Breast epithelium (tissue), 4 donors: ENCODE measurements around the gene ASIP. TPM values are rescaled to one million over a fixed set of nuclear protein-coding genes. Genes with fewer than 3 reads are reported as not detected.

ENCODE experiments used
- DNase-seq, 2 donors: peaks; one replicate each; pipeline ENCODE4 v3.0.0-alpha.2; 2019; ENCODE audit warnings: low spot score in 2 of 2
- H3K27ac ChIP-seq, 2 donors: fragments of 200-600 bp; sonication (generic) in 1 of 2; one replicate each; pipeline ENCODE4 v1.5.1; 2016 to 2019; ENCODE audit warnings: mild to moderate bottlenecking in 1 of 2
- H3K27me3 ChIP-seq, 2 donors: fragments of 200-600 bp; sonication (generic) in 1 of 2; one replicate each; pipeline versions ENCODE4 v1.5.1 to v1.6.0; 2017 to 2019; ENCODE audit warnings: control low read depth in 1 of 2, mild to moderate bottlenecking in 1 of 2
- H3K36me3 ChIP-seq: fragments of 200-600 bp; one replicate; pipeline ENCODE4 v1.5.1; 2019
- H3K4me1 ChIP-seq, 2 donors: fragments of 200-600 bp; sonication (generic); one replicate each; pipeline ENCODE4 v1.5.1; 2016 to 2019; ENCODE audit warnings: control low read depth in 1 of 2
- H3K4me3 ChIP-seq, 3 donors: fragments of 200-600 bp; sonication (generic); 1 replicate in 2 of 3; 2 replicates in 1 of 3; pipeline ENCODE4 v1.5.1; 2016 to 2019; ENCODE audit warnings: mild to moderate bottlenecking in 3 of 3, moderate library complexity in 2 of 3
- H3K9me3 ChIP-seq, 2 donors: fragments of 200-600 bp; sonication (generic) in 1 of 2; one replicate each; pipeline ENCODE4 v1.5.1; 2016 to 2019; ENCODE audit warnings: control low read depth in 1 of 2
- POLR2A ChIP-seq: fragments of 450-650 bp; IDR thresholded peaks from one replicate; pipeline ENCODE4 v1.6.1; 2016; ENCODE audit warnings: antibody characterized with exemption, mild to moderate bottlenecking, moderate library complexity
- POLR2AphosphoS5 ChIP-seq, 3 donors: sonication (generic); formaldehyde crosslinking; IDR thresholded peaks; one replicate each; pipeline ENCODE4 v1.6.1; 2017; ENCODE audit warnings: antibody characterized with exemption in 3 of 3
- intact Hi-C: fragments of 100-400 bp; cut with DNase I; formaldehyde crosslinking; loops from one replicate; pipeline ENCODE4 v1.15.1; 2023; ENCODE audit warnings: low total_unique reads
- total RNA-seq, 3 donors: library from RNA; depleted of rRNA; stranded (reverse); fragments of >200 nt; gene quantifications; one replicate each; pipeline ENCODE4 v1.1.0, GENCODE V29; 2016
- TF ChIP-seq, protein P1 (sequence below), 3 donors: fragments of 450-650 bp; IDR thresholded peaks; one replicate each; pipeline ENCODE4 v1.5.1; 2016 to 2017; ENCODE audit warnings: antibody characterized with exemption in 3 of 3, mild to moderate bottlenecking in 3 of 3, moderate library complexity in 3 of 3

ASIP gene
- total RNA-seq, 3 donors from 2014 or later = 0.96 TPM; not detected in 2

DNA sequence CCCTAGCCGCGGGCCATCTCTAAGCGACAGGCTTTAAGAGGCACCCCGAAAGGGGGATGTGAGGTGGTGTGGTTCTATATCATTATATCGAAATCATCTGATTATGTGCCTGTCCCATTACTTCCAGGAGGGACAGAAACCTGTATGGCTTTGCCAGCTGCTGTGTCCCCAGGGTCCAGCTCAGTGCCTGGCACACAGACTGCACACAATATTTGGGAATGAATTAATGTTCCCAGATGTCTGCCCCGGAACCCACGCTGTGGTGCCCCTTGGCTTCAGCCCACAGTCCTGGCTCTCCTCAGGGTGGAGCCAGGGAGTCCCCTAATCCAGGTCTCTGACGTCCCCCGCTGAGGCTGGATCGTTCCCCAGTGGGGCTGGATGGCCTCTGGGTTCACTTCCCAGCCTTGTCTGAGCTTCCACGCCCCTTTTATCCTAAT, 70.8 kb downstream of the ASIP start:
- peak overlapping the region in 2 of 3 donors; percentile 35 to 38 for H3K4me3 ChIP-seq
- H3K9me3 ChIP-seq = no peaks in the 10 kb centered on the region
- H3K27me3 ChIP-seq = no peaks in the 10 kb centered on the region
- H3K36me3 ChIP-seq = no peaks in the 10 kb centered on the region
- no peak for DNase-seq
- H3K27ac ChIP-seq = no peak overlapping the region
- intact Hi-C loops = no loop called here
- no peaks in the 10 kb centered on the region for H3K4me1 ChIP-seq
- TF ChIP-seq POLR2AphosphoS5 (IDR thresholded peaks at IDR 0.05) = no peak
- TF ChIP-seq POLR2A = no peak
- TF ChIP-seq, protein P1, sequence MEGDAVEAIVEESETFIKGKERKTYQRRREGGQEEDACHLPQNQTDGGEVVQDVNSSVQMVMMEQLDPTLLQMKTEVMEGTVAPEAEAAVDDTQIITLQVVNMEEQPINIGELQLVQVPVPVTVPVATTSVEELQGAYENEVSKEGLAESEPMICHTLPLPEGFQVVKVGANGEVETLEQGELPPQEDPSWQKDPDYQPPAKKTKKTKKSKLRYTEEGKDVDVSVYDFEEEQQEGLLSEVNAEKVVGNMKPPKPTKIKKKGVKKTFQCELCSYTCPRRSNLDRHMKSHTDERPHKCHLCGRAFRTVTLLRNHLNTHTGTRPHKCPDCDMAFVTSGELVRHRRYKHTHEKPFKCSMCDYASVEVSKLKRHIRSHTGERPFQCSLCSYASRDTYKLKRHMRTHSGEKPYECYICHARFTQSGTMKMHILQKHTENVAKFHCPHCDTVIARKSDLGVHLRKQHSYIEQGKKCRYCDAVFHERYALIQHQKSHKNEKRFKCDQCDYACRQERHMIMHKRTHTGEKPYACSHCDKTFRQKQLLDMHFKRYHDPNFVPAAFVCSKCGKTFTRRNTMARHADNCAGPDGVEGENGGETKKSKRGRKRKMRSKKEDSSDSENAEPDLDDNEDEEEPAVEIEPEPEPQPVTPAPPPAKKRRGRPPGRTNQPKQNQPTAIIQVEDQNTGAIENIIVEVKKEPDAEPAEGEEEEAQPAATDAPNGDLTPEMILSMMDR (IDR thresholded peaks at IDR 0.05) = no peak

DNA sequence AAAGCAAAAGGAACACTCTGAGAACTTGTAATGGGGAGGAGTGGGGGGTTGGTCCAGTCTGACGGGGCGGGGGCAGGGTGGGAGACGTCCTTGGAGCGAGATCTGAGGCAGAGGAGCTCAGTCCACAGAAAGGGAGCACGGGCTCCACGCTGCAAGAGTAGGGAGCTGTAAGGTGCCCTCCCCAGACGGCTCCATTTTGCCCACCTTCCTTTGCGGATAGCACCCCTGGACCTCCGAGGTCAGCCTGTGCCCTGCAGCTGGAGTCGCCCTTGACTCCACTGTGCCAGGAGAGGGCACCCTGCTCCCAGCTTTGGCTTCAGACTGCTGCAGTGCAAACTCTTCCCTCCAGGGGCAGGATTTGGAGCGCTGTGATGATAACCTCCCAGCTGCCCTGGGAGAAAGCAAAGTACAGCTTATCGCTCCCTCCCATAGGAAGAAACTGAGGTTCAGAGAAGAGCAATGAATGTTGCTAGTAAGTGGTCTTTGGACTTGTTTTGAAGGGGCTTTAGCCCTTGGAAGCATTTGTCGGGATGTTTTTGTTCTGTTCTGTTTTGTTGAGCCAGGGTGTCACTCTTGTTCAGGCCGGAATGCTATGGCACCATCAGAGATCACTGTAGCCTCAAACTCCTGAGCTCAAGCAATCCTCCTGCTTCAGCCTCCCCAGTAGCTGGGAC, 71.5 kb downstream of the ASIP start:
- intact Hi-C loops = no loop called here
- peak; percentile 74 to 85 for DNase-seq
- no peak overlapping the region for H3K27ac ChIP-seq
- no peaks in the 10 kb centered on the region for H3K9me3 ChIP-seq
- TF ChIP-seq POLR2AphosphoS5 (IDR thresholded peaks at IDR 0.05) = peak in 2 of 3 donors; percentile 65 to 68
- TF ChIP-seq POLR2A = no peak
- TF ChIP-seq, protein P1 (IDR thresholded peaks at IDR 0.05) = peak; percentile 94 to 99 (median 99)
- no peaks in the 10 kb centered on the region for H3K36me3 ChIP-seq
- peak overlapping the region; percentile 7 to 38 (median 35) for H3K4me3 ChIP-seq
- H3K4me1 ChIP-seq = no peaks in the 10 kb centered on the region
- H3K27me3 ChIP-seq = no peaks in the 10 kb centered on the region

DNA sequence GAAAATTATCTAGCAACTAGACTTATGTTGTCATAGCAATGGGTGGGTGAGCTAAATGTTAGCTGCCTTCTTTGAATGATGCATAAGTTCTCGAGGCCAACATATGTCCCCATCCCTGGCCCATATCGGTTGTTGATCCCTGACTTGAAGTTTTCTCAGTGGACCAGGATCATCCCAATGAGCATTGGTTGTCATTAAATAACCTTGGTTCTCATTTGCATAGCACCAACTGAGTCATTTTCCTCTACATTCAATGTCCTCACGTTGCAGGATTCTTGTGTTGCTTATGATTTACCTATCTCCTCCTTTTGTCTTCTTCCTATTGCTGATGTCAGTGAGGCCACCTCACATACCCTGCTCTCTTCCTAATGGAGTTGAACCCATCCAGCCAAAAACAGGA, 74.0 kb downstream of the ASIP start:
- Histone ChIP-seq H3K9me3 (no peaks in the 10 kb centered on the region), H3K27me3 (no peaks in the 10 kb centered on the region), H3K27ac (no peak overlapping the region), H3K4me1 (no peaks in the 10 kb centered on the region), H3K4me3 (no peak overlapping the region), H3K36me3 (no peaks in the 10 kb centered on the region)
- DNase-seq = no peak
- intact Hi-C loops = no loop called here
- TF ChIP-seq POLR2A (no peak), POLR2AphosphoS5 (IDR thresholded peaks at IDR 0.05) (no peak)
- TF ChIP-seq, protein P1 (IDR thresholded peaks at IDR 0.05) = no peak

DNA sequence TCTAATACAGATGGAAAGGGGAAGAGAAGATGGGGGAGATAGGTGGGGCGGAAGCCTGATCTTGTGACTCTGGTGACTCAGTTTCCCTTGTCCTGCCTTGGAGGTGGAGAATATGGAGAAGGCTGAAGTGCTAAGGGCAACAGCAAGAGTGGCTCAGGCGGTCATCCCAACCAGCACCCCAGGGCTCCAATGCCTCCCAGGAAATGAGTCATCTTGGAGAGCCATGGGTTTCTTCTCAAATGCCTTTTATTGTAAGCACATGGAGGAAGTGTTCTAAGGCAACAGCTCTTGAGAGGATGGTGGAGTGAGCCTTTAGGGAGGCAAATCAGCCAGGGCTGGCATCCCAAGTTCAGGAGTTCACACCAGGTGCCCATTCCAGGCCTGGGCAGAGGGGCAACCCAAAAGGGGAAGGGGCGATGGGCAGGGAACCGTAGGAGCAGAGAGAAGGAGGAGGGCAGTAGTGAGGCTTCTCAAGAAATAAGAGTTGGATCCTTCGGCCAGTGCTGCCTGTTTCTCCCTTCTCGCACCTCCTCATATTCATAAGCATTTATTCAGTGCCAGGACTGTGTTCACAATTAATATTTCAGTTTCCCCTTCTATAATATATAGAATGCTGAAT, 75.1 kb downstream of the ASIP start:
- Histone ChIP-seq H3K27ac (no peak overlapping the region), H3K4me1 (no peaks in the 10 kb centered on the region), H3K36me3 (no peaks in the 10 kb centered on the region), H3K4me3 (no peak overlapping the region), H3K27me3 (no peaks in the 10 kb centered on the region), H3K9me3 (no peaks in the 10 kb centered on the region)
- intact Hi-C loops = no loop called here
- DNase-seq = no peak
- TF ChIP-seq POLR2AphosphoS5 (IDR thresholded peaks at IDR 0.05) (no peak), POLR2A (no peak)
- TF ChIP-seq, protein P1 (IDR thresholded peaks at IDR 0.05) = no peak

Other genes starting within 250 kb of the ASIP start
- gene RALY, start 247.5 kb upstream of the ASIP start, total RNA-seq = 100 to 1,000 TPM in 1 of 3 donors, 10 to 100 TPM in 2; 73.5 to 120 (median 96.4) TPM
- gene EIF2S2, start 129.2 kb upstream of the ASIP start, total RNA-seq = 10 to 100 TPM; 45.6 to 55.4 (median 45.8) TPM
- 100 to 1,000 TPM in 1 of 3 donors, 10 to 100 TPM in 2; 66.9 to 105 (median 88.4) TPM for gene AHCY, start 61.9 kb downstream of the ASIP start, total RNA-seq
- gene ITCH, start 121.8 kb downstream of the ASIP start, total RNA-seq = 10 to 100 TPM; 56.6 to 72.3 (median 60.6) TPM